Stimulated activated CD4-positive, alpha-beta T cell treated with anti-CD3 and anti-CD28 coated beads, Interleukin-4, amount 100 ng/mL, for 48 hours (primary cell): ENCODE data around the gene SCNM1.
A peak's percentile ranks its signal among the peaks of the same experiment; 100 is the strongest.

ENCODE experiments used
- DNase-seq, 2 donors: peaks; one replicate each; pipeline ENCODE4 v3.0.0-alpha.2; 2020; ENCODE audit warnings: low read depth in 2 of 2

The SCNM1 gene, protein sequence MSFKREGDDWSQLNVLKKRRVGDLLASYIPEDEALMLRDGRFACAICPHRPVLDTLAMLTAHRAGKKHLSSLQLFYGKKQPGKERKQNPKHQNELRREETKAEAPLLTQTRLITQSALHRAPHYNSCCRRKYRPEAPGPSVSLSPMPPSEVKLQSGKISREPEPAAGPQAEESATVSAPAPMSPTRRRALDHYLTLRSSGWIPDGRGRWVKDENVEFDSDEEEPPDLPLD

DNA sequence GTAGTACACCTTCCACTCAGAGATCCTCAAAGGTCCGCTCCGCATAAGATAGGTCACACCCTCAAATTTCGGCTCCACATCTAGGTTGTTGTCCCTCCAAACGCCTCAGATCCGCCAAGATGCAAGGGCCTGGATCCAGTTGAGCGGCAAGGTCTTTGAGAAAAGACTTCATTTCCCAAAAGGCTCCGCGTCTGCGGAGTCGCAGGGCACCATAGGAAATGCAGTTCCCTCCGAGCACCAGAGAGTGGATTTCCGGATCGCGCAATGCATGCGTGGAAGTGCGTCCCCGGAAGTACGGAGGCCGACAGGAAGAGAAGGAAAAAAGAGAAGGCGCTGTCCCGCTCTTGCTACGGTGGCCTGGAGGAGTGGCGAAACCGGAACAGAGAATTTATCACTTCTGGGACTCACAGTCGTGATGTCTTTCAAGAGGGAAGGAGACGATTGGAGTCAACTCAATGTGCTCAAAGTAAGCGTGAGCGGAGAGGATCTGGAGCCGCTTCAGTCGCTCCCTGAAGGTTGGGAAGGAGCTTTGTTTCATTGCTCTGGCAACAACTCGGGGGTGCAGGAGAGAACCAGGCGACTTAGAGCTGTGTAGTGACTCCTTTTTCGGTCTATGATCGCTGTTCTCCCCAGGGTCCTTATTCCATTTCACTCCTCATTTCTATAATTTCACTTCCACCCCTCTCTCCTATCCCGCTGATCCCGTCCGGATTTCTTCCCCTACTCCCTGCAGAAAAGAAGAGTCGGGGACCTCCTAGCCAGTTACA, at the start of gene SCNM1, which contains the start of gene LYSMD1:
TSS of gene SCNM1 (plus strand) at position 407 of the 767 bp plus-strand sequence. CDS start at position 416, 9 bp downstream.
TSS of gene LYSMD1 (minus strand) at position 165 of the 767 bp plus-strand sequence. CDS start 644 bp downstream, outside the sequence.
- DNase-seq, result peak; percentile 92 to 95

- DNase-seq, result no peak
Measured at GRCh38 chr1:151124763-151125403, 41.1 kb upstream of the SCNM1 start.

DNA sequence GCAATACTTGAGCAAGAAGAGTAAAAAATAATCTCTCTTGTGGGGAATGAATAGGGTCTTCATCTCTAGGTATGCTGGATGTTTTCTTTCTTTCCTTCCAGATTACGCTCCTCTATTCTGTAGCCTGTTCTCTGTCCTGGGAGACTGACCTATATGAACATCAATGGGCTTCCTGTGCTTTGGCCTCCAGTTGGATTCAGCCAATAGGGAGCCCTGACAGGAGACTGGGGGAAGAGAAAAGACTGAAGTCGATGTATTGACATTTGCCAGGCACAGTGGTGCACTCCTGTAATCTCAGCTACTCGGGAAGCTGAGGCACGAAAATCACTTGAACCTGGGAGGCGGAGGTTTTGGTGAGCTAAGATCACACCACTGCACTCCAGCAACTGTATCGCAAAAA, 37.1 kb upstream of the SCNM1 start:
- DNase-seq, result no peak

DNA sequence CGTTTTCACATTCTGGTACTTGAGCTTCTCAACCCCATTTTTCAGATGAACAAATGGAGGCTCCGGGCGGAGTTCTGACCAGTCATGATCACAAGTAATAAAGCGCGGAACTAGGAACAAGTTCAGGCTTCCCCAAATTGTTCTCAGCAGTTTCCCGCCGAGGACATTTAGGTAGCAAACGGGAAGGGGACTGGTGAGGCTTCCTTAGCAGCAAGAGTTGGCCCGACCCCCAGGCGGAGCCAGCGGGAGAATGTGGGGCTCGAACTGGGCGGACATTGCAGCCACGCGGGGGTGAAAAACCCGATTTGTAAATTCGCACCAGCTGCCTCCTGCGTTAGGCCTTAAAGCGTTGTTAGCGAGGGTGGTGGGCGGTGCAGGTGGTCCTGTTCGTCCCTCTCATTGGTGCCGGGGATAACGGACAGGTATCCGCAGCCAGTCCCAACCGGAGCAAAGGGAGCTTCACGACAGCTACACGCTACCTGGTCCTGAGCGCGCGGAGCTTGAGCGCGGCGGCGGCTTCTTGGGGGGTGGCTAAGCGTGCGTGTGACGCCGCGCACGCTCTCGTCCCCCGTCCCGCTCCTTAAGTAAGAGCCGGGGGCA, 34.9 kb upstream of the SCNM1 start:
- DNase-seq, result peak; percentile 76 to 83

DNA sequence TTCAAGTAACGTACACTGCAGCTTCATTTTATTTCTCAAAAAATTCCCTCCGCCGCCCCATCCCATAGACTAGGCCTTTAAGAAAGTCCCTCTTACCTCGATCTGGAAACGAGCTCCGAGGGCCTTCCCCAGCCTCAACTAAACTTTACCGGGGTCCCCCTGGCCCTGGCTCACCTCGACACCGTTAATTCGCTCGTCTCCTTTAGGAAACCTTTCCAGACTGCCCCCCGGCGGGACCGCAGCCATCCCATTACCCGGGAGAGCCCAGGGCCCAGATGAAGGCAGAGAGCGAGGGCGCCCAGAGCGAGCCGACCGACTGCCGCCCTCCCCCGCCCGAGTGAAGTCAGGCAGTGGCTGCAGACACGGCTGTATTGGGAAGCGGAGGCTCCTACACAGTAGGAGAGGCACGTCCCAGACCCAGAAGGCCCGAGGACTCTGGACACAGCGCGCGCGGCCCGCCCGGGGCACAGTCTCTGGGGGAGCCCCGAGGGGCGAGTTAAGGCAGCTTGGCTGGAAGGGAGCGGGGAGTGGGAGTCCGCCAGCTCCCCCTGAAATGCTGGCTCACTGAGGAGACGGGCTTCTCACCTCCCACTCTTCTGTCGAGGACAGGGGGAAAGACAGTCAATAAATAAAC, 34.1 kb upstream of the SCNM1 start:
- no peak for DNase-seq

- no peak for DNase-seq
Measured at GRCh38 chr1:151132335-151133017, 33.5 kb upstream of the SCNM1 start.

DNA sequence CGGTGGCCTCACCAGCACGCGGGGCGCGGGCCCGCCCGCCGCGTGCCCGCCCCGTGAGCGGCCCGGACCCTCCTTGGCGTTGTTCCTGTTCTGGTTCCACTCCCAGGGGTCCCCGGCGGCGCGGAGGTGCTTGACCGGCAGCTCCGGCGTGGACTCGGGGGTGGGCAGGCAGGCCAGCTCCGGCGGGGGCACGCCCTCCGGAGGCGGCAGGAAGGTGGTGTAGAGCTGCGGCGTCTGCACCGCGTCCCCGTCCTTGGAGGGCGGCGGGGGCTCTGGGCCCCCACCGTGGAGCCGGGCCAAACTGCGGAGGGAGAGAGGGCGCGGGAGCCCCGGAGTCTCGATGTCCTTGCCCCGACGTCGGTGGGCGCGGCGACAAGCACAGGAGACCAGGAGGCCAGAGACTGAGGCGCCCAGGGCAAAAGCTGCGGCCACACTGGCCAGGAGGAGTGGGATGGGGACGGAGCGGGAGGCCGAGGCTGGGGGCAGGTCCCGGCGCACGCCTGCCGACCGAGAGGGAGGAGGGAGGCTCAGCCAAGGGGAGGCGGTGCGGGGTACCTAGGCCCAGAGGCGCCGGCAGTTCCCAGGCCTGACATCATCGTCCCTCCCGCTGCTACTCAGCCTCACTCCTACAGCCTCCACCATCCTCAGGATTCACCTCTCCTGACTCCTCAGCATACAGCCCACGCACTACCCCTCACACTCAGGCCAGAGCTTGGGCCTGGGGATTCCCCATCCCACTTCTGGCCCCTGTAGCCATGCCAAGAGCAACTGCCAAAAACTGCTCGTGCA, 32.7 kb upstream of the SCNM1 start:
- no peak for DNase-seq

- no peak for DNase-seq
Measured at GRCh38 chr1:151134396-151134795, 31.5 kb upstream of the SCNM1 start.

- DNase-seq, result no peak
Measured at GRCh38 chr1:151134991-151135390, 31.0 kb upstream of the SCNM1 start.

DNA sequence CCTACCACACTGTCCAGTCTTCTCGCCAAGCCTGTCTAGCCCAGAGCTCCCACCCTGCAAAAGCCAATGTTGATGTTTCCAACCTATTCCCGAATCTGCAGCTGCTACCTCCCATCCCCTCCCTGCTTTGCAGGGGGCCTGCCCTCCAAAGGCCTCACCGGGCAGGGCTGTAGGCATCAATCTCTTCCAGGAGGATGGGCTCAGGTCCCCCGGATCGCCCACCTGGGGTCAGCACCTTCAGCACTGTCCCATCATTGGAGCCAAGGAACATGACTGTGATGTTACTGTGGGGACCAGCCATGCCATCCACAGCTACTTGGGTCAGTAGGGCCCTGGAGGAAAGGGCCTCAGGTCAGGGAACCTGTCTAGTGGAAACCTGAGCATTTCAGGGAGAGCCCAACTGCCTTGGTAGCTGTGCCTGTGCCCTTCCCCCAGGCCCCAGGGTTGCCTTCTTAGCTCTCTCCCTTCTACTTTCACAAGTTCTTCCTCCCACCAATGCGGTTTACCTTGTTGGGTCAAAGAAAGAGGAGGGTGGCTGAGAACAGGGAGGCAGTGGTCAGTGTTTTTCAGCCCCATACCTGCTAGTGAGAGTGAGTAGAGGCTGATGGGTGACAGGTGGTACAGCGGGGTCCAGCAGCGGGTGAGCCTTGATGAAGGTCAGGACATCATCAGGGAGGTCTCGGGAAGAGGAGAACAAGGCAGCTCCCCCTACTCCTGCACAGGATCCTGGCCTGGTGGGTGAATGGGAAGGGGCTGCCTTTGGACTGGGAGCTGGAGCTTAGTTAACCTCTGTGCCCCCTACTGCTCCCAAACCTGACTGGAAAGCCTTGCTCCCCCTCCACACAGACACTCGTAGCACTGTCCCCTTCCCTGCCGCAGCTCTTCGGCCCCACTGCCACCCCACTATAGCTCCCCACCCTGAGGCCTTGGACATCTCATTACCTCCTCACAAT, 30.2 kb upstream of the SCNM1 start:
- no peak for DNase-seq

GRCh38 chr1:151137789-151138188, 28.2 kb upstream of the SCNM1 start:
- DNase-seq, result no peak

DNA sequence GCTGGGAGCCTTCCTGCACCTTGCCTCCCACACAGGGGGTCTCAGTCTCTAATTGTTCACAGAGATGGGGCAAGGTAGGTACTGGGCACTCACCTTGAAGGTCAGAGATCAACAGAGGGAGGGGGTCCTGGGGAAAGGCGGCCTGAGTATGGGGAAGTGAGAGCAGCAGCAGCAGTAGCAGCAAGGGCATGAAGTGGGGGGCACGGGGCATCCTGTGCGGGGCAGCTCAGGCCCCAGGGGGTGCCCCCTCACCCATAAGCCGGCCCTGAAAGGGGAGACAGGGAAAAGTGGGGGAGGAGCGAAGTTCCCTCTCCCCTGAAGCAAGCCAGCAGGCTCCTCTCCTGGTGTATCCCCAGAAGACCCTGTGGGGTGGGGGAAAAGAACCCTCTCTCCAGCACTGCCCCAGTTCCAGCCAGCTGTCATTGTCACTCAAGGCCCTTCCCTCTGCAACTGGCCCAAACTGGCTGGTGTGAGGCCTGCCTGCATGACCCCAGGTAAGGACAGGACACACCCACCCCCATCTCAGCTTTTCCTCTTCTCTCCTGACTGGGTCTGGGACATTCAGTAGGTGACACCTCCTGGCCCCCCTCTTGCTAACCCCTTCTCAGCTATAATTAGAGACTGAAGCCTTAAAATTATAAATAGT, 23.4 kb upstream of the SCNM1 start:
- DNase-seq, result no peak

- DNase-seq, result no peak
Measured at GRCh38 chr1:151143057-151143435, 22.9 kb upstream of the SCNM1 start.

GRCh38 chr1:151143986-151144385, 22.0 kb upstream of the SCNM1 start:
- DNase-seq, result no peak

GRCh38 chr1:151144474-151145303, 21.3 kb upstream of the SCNM1 start:
- no peak for DNase-seq

DNA sequence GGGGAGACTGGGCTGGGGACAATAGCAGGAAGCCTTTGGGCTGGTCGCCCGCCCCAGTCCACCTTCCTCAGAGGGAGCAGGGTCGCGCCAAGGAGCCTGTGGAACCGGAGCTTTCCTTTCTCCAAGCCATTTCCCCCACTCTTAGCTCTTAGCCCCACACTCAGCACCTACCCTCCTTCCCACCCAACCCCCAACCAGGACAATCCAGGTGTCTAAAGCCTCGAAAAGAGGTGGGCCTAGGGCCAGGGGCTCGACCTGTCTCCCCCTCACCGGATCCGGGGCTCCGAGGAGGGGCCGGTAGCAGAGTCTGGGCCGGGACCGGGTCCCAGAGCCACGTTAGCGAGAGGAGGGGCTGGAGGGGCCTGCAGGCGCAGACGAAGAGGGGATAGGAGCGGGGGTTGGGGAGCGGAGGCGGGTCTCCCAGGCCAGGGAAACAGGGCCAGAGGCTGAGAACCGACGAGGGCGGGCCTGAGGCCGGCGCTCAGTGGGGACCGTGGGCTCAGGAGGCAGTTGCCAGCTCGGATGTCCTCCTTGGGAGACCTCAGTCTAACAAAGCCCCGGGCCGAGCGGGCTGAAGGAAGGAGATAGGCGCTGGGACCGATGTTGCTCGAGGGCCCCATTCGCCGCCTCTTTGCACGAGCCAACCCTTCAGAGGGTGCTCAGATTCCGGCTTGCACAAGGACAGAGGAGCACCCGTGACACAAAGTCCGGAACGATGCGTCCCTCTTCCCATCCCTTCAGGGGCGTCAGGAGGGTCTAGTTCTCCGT, 20.5 kb upstream of the SCNM1 start:
- no peak for DNase-seq

DNA sequence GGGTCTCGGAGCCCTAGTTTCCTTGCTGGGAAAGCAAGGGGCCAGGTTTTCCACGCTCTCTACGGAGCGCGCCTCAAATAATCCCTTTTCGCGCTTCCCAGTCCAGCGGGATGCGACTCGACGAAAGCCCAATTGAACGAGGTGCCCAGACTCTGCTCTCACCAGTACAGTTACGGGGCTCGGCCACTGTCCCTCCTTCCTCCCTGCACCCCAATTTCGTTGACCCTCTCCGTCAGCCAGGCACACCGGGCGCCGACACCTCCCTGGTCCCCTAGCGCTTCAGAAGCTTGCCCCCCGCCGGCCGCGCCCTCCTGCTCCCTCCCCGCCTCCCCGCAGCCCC, 19.9 kb upstream of the SCNM1 start:
- DNase-seq, result no peak
